HepG2 (cell line): ENCODE data around the gene B3GAT3. TPM values are rescaled to one million over a fixed set of nuclear protein-coding genes. Genes with fewer than 3 reads are reported as not detected.

Experiments used
- ARID2 ChIP-seq: sonication (generic); formaldehyde crosslinking; IDR thresholded peaks from 2 replicates; pipeline ENCODE4 v1.8.1; 2022; ENCODE audit warnings: mild to moderate bottlenecking, missing genetic modification reagents, borderline replicate concordance
- FOXM1 ChIP-seq: sonication (generic); formaldehyde crosslinking; IDR thresholded peaks from 2 replicates; pipeline ENCODE4 v1.5.0; 2020; ENCODE audit warnings: missing genetic modification reagents
- GATAD2A ChIP-seq: IDR thresholded peaks from 2 replicates; pipeline ENCODE4 v1.6.1; 2016
- HMG20B ChIP-seq: conservative IDR thresholded peaks from 2 replicates; pipeline ENCODE4 v1.6.1; 2016; ENCODE audit warnings: missing genetic modification reagents, missing compliant biosample characterization
- KDM5A ChIP-seq: fragments of 200-600 bp; sonication (generic); IDR thresholded peaks from 2 replicates; pipeline ENCODE4 v1.7.0; 2018; ENCODE audit warnings: antibody characterized with exemption, mild to moderate bottlenecking, low read length, borderline replicate concordance
- MAZ ChIP-seq, 2 experiments: sonication (generic) in 1 of 2; formaldehyde crosslinking in 1 of 2; IDR thresholded peaks; 2 replicates each; pipeline versions ENCODE4 v1.5.0 to v1.6.1; 2012 to 2020; ENCODE audit warnings: low read depth in 2 of 2, mild to moderate bottlenecking in 2 of 2, borderline replicate concordance in 1 of 2, improper control_type of control experiment in 1 of 2, low read length in 1 of 2, missing genetic modification reagents in 1 of 2, moderate library complexity in 1 of 2
- MTERF4 ChIP-seq: sonication (generic); formaldehyde crosslinking; IDR thresholded peaks from 2 replicates; pipeline ENCODE4 v1.8.0; 2023; ENCODE audit warnings: mild to moderate bottlenecking, missing genetic modification reagents
- REPIN1 ChIP-seq: sonication (generic); formaldehyde crosslinking; IDR thresholded peaks from 2 replicates; pipeline ENCODE4 v1.8.0; 2022; ENCODE audit warnings: missing genetic modification reagents, low read depth, mild to moderate bottlenecking, borderline replicate concordance
- SALL1 ChIP-seq: sonication (generic); formaldehyde crosslinking; IDR thresholded peaks from 2 replicates; pipeline ENCODE4 v1.8.0; 2022; ENCODE audit warnings: mild to moderate bottlenecking, missing genetic modification reagents
- SIX4 ChIP-seq: sonication (generic); formaldehyde crosslinking; IDR thresholded peaks from 2 replicates; pipeline ENCODE4 v1.4.0; 2020; ENCODE audit warnings: missing genetic modification reagents
- SKIL ChIP-seq: sonication (generic); formaldehyde crosslinking; IDR thresholded peaks from 2 replicates; pipeline ENCODE4 v1.8.0; 2022; ENCODE audit warnings: missing genetic modification reagents, mild to moderate bottlenecking, moderate library complexity, borderline replicate concordance
- ZFP62 ChIP-seq: sonication (generic); formaldehyde crosslinking; IDR thresholded peaks from 2 replicates; pipeline ENCODE4 v1.4.0; 2020; ENCODE audit warnings: missing genetic modification reagents
- ZNF18 ChIP-seq: sonication (generic); formaldehyde crosslinking; IDR thresholded peaks from 2 replicates; pipeline ENCODE4 v1.8.0; 2022; ENCODE audit warnings: mild to moderate bottlenecking, missing genetic modification reagents; ENCODE audit not compliant: insufficient replicate concordance
- ZNF790 ChIP-seq: sonication (generic); formaldehyde crosslinking; IDR thresholded peaks from 2 replicates; pipeline ENCODE4 v1.8.0; 2022; ENCODE audit warnings: missing genetic modification reagents, mild to moderate bottlenecking, borderline replicate concordance
- polyA plus RNA-seq, 8 experiments: library from polyadenylated mRNA; depleted of rRNA in 3 of 8; stranded (reverse) in 7 of 8; unstranded in 1 of 8; fragments of >200 nt; fragmentation: Illumina TruSeq in 4 of 8; extraction: Trizol in 4 of 8; gene quantifications; 2 replicates each; pipeline versions ENCODE4 v1.2.1 to v1.2.3, GENCODE V29; 2011 to 2016; ENCODE audit warnings: low read depth in 4 of 8, missing spikeins in 1 of 8, mixed read lengths in 1 of 8; ENCODE audit not compliant: insufficient read depth in 1 of 8
- total RNA-seq, 5 experiments: library from RNA; depleted of rRNA; stranded (reverse); fragments of >200 nt; fragmentation: Illumina TruSeq; extraction: Trizol; gene quantifications; 2 replicates each; pipeline ENCODE4 v1.2.3, GENCODE V29; 2016; ENCODE audit warnings: low read depth in 1 of 5
- TF ChIP-seq, protein P1 (sequence below): sonication (generic); formaldehyde crosslinking; IDR thresholded peaks from 2 replicates; pipeline ENCODE4 v1.4.0; 2020; ENCODE audit warnings: missing genetic modification reagents, mild to moderate bottlenecking, borderline replicate concordance
- TF ChIP-seq, protein P2 (sequence below): sonication (generic); formaldehyde crosslinking; IDR thresholded peaks from 2 replicates; pipeline ENCODE4 v1.4.0; 2020; ENCODE audit warnings: mild to moderate bottlenecking, missing genetic modification reagents

Gene B3GAT3
- total and polyA plus RNA-seq, 2 of the 13 experiments (the other 11 are each of a cell fraction or from before 2014, with no cell fraction given): 21.3 to 26.1 TPM

- TF ChIP-seq MTERF4 (CRISPR knock-in tag): peak; percentile 22; the same call in 1 of the 2 replicates
- TF ChIP-seq ZNF18 (CRISPR knock-in tag): no peak
- no peak for TF ChIP-seq ZNF790 (CRISPR knock-in tag)
- TF ChIP-seq SALL1: peak; percentile 89
- TF ChIP-seq FOXM1 (CRISPR knock-in tag): no peak
- TF ChIP-seq HMG20B (CRISPR knock-in tag): 0 out of 2 replicates have a peak, but pooled peaks have one; percentile 50
- TF ChIP-seq, protein P1, sequence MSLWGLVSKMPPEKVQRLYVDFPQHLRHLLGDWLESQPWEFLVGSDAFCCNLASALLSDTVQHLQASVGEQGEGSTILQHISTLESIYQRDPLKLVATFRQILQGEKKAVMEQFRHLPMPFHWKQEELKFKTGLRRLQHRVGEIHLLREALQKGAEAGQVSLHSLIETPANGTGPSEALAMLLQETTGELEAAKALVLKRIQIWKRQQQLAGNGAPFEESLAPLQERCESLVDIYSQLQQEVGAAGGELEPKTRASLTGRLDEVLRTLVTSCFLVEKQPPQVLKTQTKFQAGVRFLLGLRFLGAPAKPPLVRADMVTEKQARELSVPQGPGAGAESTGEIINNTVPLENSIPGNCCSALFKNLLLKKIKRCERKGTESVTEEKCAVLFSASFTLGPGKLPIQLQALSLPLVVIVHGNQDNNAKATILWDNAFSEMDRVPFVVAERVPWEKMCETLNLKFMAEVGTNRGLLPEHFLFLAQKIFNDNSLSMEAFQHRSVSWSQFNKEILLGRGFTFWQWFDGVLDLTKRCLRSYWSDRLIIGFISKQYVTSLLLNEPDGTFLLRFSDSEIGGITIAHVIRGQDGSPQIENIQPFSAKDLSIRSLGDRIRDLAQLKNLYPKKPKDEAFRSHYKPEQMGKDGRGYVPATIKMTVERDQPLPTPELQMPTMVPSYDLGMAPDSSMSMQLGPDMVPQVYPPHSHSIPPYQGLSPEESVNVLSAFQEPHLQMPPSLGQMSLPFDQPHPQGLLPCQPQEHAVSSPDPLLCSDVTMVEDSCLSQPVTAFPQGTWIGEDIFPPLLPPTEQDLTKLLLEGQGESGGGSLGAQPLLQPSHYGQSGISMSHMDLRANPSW (CRISPR knock-in tag): peak; percentile 84
- peak; percentile 34; the same call in 1 of the 2 replicates for TF ChIP-seq SKIL (CRISPR knock-in tag)
- TF ChIP-seq, protein P2, sequence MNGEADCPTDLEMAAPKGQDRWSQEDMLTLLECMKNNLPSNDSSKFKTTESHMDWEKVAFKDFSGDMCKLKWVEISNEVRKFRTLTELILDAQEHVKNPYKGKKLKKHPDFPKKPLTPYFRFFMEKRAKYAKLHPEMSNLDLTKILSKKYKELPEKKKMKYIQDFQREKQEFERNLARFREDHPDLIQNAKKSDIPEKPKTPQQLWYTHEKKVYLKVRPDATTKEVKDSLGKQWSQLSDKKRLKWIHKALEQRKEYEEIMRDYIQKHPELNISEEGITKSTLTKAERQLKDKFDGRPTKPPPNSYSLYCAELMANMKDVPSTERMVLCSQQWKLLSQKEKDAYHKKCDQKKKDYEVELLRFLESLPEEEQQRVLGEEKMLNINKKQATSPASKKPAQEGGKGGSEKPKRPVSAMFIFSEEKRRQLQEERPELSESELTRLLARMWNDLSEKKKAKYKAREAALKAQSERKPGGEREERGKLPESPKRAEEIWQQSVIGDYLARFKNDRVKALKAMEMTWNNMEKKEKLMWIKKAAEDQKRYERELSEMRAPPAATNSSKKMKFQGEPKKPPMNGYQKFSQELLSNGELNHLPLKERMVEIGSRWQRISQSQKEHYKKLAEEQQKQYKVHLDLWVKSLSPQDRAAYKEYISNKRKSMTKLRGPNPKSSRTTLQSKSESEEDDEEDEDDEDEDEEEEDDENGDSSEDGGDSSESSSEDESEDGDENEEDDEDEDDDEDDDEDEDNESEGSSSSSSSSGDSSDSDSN (CRISPR knock-in tag): peak; percentile 90
- TF ChIP-seq GATAD2A (CRISPR knock-in tag): peak; percentile 82
- peak; percentile 45; the same call in 1 of the 2 replicates for TF ChIP-seq SIX4
- TF ChIP-seq REPIN1 (CRISPR knock-in tag): peak; percentile 96
- TF ChIP-seq MAZ (IDR thresholded peaks at IDR 0.05; ENCODE audit: borderline replicate concordance, low read depth, low read length): peak; percentile 74; the same call in 1 of the 2 replicates
- peak; percentile 87 for TF ChIP-seq MAZ (CRISPR knock-in tag; IDR thresholded peaks at IDR 0.05; ENCODE audit: low read depth)
- peak; percentile 83 for TF ChIP-seq ARID2 (CRISPR knock-in tag)
- peak; percentile 96; the same call in 1 of the 2 replicates for TF ChIP-seq KDM5A
- no peak for TF ChIP-seq ZFP62 (CRISPR knock-in tag)
Observed at GRCh38 chr11:62591448-62592145, 30.2 kb downstream of the B3GAT3 start, which contains the start of gene TUT1 (continued).
